Dedifferentiated amniotic fluid mesenchymal stem cell (primary cell): ENCODE data around the gene FAM193B.
A peak's percentile ranks its signal among the peaks of the same experiment; 100 is the strongest.

Experiments
- DNase-seq: peaks from one replicate; pipeline ENCODE4 v3.0.0-alpha.2; 2016; ENCODE audit errors: extremely low spot score

Gene FAM193B

DNA sequence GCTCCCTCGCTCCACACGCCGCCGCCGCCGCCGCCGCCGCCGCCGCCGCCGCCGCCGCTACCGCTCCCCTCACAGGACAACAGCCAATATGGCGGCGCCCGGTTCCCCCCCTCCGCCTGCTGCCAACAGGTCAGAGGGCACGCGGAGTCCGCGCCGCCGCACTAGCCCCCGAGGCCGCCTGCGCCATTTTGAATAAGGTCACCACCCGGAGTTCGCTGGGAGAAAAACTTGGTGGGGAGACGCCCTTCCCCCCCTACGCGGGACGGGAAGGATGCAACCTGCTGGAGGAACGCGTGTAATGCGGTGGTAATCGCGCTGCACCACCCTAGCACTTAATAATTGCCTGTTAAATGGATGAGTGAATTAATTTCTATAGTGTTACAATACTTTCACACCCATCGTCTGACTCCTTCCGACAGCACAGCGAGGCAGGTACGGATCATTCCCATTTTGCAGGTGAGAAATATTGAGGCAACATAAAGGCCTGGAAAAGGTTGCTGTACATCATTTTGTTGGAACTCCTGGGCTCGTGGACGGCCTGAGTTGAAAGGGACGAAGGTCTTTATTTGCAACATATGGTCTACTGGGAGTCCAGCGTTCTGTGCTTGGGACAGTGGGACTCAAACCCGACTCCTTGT, at the start of gene FAM193B:
FAM193B (minus strand) TSS at position 90 of the 638 bp plus-strand sequence. CDS start 105 bp downstream, outside the sequence.
- peak; percentile 85 for DNase-seq

DNA sequence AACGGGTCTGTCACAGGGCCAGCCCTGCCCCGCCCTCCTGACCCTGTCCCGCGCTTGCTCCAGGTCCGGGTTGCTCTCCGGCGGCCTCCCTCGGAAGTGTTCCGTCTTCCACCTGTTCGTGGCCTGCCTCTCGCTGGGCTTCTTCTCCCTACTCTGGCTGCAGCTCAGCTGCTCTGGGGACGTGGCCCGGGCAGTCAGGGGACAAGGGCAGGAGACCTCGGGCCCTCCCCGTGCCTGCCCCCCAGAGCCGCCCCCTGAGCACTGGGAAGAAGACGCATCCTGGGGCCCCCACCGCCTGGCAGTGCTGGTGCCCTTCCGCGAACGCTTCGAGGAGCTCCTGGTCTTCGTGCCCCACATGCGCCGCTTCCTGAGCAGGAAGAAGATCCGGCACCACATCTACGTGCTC, 49.8 kb upstream of the FAM193B start:
- DNase-seq = no peak

DNA sequence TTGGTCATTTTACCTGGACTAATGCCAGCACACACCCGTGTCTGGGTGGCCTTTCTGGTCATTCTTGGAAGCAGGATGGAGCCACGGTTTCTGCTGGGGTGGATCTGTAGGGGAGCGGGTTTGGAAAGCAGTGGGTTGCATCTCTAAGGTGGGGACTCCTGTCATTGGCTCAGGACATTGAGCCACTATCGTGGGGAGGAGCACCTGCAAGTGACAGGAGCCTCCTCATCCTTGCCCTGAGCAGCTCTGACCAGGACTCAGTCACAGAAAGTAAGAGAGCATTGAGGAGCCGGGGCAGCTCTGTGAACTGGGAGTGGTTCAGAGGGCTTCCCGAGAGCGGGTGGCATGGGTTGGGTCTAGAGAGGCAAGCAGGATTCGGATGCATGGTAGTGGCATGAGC, 49.3 kb upstream of the FAM193B start:
- no peak for DNase-seq

DNA sequence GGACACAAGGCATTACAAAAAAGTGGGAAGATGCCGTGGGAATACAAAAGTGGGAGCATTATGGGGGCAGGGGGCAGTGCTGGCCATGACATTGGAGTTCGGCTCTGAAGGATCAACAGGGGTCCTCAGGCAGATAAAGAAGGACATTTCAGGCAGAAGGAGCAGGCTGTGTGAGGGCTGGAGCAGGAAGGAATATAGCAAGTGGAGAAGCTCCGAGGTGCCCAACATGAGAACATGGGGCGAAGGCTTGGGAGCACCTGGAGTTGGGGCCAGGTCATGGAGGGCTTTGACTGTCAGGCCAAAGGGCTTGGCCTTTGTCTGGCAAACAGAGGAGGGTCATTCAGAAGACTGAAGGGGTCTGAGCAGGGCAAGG, 48.1 kb upstream of the FAM193B start:
- no peak for DNase-seq

DNA sequence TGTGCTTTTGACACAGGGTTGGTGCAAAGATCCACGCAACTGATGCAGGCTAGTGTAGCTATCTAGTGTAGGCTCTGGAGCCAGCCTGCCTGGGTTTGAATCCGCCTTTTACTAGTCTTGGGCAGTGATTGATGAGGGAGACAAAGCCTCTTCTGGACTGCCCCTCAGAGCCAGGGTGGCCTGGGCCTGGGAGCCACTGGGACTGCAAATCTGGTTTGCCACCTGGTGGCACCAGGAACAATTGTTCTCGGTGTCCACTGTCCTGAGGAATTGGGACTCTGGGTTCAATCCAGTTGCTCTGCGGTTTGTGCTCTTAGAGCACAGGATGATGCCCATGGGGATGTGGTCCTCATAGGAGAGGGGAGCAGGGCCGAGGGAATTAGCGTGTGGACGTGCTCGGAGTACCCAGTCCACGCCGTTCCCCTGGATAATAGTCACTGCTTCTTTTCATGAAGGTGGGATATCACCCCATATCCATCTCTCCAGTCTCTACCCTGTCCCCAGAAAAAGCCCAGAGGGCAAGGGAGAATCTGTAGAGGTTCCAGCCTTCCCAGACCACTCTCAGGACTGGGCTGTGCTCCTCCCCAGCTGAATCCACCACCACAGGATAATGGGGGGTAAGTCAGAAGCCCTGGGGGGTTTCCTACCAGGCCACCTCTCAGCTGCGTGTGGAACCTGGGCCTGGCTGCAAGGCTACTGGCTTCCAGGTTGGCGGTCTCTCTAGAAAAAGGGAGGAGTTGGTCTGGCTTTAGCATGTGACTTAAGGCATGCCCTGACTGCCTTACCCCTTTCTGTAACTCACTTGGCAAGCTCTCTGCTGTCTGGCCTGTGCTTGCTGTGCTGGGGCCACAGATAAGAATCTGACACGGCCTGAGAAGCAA, 47.5 kb upstream of the FAM193B start:
- no peak for DNase-seq

DNA sequence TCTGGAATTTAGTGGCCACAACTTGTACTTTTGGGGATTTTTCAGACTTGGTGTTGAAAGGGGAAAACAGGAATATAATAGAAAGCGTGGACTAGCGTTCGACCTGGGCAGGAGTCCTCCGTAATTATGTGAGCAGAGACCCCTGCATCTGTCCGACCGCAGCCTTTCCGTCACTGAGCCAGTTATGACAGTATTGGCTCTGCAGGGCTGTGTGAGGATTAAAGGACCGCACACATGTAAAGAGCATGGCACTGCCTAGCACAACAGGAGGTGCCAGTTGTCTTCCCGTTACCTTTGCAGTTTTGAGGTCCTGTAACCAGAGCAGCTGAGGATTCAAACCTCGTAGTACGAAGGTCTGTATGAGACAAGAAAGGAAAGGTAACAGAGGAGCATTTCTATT, 46.8 kb upstream of the FAM193B start:
- no peak for DNase-seq

DNA sequence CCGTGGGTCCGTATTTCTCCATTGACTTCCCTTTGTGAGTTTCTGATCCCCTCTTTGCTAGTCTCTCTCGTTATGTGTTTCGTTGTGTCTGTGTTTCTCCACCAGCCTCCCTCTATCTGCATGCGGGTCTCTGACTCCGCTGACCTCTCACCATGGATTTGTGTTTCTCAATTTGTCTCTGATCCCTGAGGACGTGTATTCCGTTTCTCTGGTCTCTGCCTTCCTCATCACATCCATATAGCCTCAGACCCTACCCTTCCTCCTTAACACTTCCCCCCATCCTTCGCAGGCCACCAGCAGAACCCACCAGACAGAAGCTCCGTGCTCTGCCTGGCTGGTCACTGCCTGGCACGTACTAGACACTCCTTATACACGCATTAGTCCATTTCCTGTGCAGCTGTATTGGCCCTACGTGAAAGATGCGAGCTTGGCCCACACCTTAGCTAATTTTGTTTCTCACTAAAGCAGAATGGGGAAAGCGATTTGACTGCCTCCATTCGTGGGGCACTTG, 46.2 kb upstream of the FAM193B start:
- no peak for DNase-seq

DNA sequence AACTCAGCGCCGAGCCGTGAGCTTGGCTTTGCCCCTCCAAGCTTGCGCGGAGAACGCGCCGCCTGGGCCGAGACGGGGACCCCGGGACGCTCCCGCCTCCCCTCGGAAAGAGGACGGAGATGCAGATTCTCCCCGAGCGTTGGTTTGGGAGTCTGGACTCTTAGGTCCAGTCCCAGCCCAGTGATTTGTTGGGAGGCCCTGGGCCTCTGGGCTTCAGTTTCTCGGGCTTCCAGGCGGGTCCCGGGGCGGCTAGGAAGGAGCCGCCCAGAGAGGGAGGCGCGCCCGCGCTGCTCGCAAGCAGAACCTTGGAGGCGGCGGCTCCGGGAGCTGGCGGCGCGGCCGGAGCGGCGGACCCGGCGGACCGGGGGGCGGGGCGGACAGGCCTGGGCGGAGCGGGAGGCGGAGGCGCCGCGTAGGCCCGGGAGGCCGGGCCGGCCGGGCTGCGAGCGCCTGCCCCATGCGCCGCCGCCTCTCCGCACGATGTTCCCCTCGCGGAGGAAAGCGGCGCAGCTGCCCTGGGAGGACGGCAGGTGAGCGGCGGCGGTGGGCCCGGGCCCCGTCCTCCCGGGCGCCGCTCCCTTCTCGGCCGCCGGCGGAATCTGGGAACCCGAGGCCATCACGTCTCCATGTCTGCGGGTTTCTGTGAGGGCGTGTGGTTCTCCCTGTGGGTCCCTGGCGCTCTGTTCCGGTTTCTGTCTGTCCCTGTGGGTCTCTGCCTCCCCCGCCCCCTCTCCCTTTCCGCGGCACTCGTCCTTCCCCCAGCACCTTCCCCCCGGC, 45.6 kb upstream of the FAM193B start, which contains the start of gene B4GALT7:
B4GALT7 (plus strand) TSS at position 402 of the 777 bp plus-strand sequence; CDS start at position 481, 79 bp downstream.
- DNase-seq = peak; percentile 68

DNA sequence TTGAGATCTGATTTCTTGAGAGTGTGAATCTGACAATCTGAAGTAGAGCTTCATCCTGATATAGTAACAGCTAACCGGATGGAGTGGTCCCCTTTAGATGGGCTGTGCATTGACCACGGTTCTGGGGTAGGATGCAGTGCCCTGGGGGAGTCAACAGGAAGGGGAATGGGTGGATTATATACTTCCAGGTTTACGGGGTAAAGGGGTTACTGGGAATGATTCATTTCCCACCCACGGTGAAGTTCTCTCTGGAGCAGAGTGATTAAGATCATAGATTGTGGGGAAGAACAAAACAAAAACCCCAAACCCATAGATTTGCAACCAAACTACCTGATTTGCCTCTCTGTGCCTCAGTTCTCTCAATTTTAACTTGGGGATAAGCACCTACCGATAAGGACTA, 44.1 kb upstream of the FAM193B start:
- DNase-seq = no peak

DNA sequence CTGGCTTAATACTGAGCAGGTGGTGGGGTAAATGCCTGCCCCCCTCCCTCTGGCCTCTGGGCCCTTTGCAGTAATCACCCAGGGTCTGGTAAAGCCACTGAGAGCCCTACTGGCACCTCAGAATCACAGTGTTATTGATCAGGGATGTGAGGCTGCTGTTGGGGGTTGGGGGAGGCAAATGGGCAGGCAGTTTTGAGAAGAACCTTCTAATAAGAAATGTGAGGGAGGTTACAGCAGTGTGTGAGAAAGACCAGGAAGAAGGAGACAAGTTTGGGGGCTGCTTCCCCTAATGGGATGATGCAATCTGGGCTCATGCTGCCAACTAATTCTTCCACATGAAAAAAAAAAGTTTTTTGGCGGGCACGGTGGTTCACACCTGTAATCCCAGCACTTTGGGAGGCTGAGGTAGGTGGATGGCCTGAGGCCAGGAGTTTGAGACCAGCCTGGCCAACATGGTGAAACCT, 42.4 kb upstream of the FAM193B start:
- no peak for DNase-seq

DNA sequence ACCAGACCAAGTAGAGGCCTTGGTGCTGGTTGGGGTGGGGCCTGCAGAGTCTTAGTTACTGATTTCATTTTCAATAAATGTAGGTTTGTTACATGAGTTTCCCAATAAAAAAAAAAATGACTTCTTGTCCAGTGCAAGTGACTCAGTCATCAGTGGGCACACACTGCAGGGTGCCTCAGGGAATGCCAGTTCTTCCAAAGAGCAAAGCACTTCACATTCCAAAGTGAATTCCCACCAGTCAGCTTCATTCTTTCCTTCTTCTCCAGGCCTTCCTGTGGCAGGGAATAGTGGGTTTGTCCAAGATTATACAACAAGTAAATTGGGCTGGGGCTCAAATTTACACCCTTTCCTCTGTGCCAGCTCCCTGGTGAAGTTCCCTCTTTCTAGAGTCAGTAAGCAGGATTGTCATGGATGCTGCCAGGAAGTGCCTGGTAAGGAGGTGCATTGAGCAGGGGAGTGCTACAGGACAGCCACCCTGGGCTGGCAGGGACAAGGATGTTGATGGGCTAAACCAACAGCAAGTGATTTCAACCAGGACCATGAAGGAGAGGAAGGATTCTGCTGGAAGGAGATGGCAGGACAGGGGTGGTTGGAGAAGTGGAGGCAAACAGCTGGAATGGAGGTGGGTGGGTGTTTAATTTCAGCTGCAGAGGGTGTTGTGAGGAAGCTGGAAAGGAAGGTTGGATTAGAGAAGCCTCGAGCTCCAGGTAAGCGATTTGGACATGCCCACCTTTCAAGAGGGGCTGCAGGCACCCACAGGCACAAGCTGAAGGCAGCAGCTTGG, 41.8 kb upstream of the FAM193B start:
- DNase-seq = no peak

DNA sequence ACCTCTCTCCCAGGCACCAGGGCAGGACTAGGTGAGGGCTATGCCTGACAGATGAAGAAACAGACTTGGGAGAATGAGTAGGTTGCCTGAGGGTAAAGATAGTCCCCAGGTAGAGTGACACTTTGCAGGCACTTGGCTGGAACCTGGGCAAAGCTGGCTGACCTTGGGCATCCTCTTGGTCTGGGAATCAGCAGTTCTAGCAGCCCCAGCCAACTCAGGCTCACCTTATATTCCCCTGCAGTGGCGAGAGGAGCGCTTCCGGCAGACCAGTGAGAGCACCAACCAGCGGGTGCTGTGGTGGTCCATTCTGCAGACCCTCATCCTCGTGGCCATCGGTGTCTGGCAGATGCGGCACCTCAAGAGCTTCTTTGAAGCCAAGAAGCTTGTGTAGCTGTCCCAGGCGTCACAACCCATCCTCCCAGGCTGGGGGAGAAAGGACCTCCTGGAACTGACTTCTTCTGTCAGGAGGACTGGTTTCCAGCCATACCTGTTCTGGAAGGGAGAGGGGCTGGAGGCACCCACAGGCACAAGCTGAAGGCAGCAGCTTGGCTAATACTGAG, 40.7 kb upstream of the FAM193B start:
- no peak for DNase-seq

DNA sequence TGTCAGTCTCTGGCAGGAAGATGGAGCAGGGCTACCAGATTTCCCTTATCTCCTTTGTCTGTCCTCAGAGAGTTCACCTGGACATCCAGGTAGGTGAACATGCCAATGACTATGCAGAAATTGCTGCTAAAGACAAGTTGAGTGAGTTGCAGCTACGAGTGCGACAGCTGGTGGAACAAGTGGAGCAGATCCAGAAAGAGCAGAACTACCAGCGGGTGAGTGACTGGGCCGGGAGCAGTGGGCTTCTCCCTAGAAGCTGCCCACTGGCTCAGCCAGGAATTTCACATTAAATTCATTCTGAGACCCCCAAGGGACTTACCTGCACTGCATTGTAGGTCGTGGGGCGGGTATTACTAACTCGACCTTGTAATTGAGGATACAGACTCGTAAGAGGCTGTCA, 39.7 kb upstream of the FAM193B start:
- DNase-seq = no peak

DNA sequence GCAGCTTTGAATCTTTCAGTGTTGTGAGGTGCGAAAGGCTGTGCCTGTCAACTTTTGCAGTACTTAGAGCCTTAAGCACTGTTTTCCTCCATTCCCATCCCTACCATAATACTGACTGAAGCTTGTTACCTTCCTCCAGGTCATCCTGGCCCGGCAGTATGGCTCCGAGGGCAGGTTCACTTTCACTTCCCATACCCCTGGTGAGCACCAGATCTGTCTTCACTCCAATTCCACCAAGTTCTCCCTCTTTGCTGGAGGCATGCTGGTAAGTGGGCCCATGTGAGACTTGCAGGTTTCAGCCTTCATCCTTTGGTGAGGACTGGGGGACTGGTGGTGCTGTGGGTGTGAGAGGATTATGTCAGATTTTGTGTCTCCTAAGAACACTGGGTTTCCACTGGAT, 39.1 kb upstream of the FAM193B start:
- DNase-seq = no peak

DNA sequence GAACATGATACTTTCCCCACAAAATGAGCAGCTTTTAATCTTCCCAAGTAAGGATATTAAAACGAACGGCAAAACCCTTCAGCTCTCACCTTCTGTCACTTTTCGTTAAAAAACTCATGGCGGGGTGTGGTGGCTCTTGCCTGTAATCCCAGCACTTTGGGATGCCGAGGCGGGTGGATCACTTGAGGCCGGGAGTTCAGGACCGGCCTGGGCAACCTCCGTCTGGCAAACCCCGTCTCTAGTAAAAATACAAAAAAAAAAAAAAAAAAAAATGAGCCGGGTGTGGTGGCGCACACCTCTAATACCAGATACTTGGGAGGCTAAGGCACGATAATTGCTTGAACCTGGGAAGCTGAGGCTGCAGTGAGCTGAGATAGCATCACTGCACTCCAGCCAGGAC, 38.5 kb upstream of the FAM193B start:
- no peak for DNase-seq

DNA sequence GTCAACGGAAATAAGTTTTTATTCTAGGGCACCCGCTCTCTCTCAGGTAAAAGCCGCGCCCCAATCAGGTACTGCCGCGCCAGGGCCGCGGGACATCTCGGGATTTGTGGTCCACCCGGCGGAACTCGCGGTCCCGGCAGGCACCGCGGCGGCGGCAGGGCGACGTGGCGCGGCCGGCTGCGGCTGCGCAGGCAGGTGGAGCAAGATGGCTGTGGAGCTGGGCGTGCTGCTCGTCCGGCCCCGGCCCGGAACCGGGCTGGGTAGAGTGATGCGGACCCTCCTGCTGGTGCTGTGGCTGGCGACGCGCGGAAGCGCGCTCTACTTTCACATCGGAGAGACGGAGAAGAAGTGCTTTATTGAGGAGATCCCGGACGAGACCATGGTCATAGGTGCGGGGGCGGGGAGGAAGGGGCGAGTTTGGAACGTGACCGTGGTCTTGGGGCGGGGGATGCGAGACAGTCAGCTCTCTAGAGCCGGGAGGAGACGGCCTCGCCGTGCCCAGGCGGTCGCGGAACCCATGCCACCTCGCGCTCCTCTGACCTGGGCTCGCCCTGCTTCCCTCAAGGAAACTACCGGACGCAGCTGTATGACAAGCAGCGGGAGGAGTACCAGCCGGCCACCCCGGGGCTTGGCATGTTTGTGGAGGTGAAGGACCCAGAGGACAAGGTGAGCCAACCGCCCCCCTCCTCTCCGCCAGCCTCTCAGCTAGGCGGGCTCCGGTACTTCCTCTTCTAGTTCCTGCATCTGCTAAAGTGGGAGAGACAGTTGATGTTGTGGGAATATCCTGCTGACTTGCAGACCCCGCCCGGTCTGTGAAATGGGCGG, 37.9 kb upstream of the FAM193B start, which contains the start of gene TMED9:
TMED9 (plus strand) TSS at position 194 of the 825 bp plus-strand sequence; CDS start at position 206, 12 bp downstream.
- DNase-seq = peak; percentile 70

DNA sequence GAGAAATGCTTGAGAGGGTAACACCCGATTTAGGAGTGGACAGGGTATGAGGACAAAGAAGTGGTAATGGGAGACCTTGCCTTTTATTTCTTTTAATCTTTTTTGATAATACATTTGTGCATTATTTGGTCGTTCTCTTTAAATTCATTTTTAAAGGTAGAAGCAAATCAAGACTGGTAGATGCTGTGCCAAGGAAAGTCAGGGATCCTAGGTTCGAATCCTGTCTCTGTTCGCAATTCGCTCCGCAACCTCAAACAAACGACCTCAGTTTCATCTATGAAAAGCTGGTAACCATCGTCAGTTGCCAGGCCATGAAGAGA, 37.3 kb upstream of the FAM193B start:
- DNase-seq = no peak

DNA sequence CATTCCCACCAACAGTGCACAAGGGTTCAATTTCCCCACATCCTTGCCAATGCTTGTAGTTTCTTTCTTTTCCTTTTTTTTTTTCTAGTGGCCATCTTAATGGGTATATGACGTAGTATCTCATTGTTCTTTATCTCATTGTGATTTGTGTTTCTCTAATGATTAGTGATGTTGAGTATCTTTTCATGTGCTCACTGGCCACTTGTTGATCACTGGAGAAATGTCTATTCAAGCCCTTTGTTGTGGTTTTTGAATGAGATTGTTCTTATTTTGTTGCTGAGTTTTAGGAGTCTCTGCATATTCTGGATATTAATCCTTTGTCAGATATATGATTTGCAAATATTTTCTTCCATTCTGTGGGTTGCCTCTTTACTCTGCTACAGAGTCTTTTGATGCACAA, 36.0 kb upstream of the FAM193B start:
- no peak for DNase-seq

DNA sequence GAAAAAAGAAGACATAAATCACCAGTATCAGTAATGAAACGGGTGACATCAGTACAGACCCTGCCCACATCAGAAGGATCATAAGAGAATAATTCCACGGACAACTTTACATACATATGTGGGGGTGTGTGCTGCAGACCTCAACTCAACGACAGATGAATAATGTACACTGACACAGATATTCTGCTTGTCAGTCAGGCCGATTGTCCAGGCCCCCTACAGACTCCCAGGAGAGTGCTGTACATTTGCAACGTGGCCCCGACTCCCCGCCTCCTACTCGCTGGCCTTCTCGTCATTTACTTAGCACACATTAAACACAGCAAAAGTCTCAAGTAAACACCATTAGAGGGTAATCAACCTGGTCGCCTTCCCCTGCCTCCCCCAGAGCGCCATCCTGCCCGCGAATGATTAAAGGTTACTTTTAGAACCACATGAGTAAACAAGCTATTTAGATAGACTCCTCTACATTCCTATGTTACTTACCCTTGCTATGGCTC, 34.1 kb upstream of the FAM193B start:
- no peak for DNase-seq

DNA sequence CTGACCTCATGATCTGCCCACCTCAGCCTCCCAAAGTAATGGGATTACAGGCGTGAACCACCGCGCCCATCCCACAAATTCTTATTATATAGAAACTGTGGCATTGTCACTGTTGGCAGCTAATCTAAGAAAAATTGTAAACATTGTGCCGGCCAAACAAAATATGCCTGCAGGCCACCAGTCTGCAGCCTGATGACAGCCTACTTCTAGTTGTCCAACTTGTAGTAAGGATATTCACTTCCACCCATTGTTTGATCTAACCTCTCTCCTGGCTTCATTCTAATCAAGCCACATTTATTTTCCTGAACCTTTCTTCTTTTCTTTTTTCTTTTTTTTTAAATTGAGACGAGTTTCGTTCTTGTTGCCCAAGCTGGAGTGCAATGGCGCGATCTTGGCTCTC, 24.0 kb upstream of the FAM193B start:
- DNase-seq = no peak
